Subcutaneous adipose tissue (tissue), 4 donors: ENCODE data around the gene ITK. TPM values are rescaled to one million over a fixed set of nuclear protein-coding genes. Genes with fewer than 3 reads are reported as not detected.

Experiments
- CTCF ChIP-seq: fragments of 450-650 bp; IDR thresholded peaks from one replicate; pipeline ENCODE4 v1.5.1; 2016; ENCODE audit warnings: low read depth, mild to moderate bottlenecking, control low read depth, antibody characterized with exemption, moderate library complexity
- total RNA-seq, 4 donors: library from RNA; depleted of rRNA; stranded (reverse); fragments of >200 nt; gene quantifications; one replicate each; pipeline ENCODE4 v1.1.0, GENCODE V29; 2016

Gene ITK
- total RNA-seq, 4 donors from 2014 or later, result 2.8 to 8.8 (median 5.3) TPM

GRCh38 chr5:157279605-157280239, 99.1 kb downstream of the ITK start:
- TF ChIP-seq CTCF, result no peak

- TF ChIP-seq CTCF, result no peak
Observed at GRCh38 chr5:157280927-157281326, 100.3 kb downstream of the ITK start.

DNA sequence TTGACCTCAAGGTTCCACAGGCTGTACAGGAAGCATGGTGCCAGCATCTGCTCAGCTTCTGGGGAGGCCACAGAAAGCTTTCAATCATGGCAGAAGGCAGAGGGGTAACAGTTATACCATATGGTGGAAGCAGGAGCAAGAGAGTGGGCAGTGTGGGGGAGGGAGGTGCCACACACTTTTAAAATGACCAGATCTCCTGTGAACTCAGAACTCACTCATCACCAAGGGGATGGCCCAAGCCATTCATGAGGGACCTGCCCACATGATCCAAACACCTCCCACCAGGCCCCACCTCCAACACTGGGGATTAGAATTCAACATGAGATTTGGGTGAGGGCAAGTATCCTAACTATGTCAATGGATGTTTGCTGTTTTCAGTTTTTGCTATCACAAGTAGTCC, 101.5 kb downstream of the ITK start:
- TF ChIP-seq CTCF, result no peak

GRCh38 chr5:157283434-157283833, 102.8 kb downstream of the ITK start:
- TF ChIP-seq CTCF, result no peak

GRCh38 chr5:157284458-157285212, 104.0 kb downstream of the ITK start:
- no peak for TF ChIP-seq CTCF

- TF ChIP-seq CTCF, result no peak
Observed at GRCh38 chr5:157285310-157286035, 104.8 kb downstream of the ITK start.

- TF ChIP-seq CTCF, result no peak
Observed at GRCh38 chr5:157286761-157287211, 106.1 kb downstream of the ITK start.
